PC-9 (cell line): Measurements from ENCODE around the gene SLC6A8.
"Not testable (repeated sequence)": the region's sequence is repeated elsewhere in the genome, so short reads cannot be mapped to it uniquely, and the experiment has no call there.

Source experiments
- EZH2 ChIP-seq: fragments of 200-600 bp; sonication (generic); IDR thresholded peaks from 2 replicates; pipeline ENCODE4 v1.8.0; 2017; ENCODE audit warnings: antibody characterized with exemption, low read depth
- TF ChIP-seq, protein P1 (sequence below): fragments of 200-600 bp; sonication (generic); conservative IDR thresholded peaks from 2 replicates; pipeline ENCODE4 v1.6.1; 2017; ENCODE audit warnings: mixed run types, antibody characterized with exemption, mild to moderate bottlenecking, moderate library complexity

- TF ChIP-seq, protein P1, sequence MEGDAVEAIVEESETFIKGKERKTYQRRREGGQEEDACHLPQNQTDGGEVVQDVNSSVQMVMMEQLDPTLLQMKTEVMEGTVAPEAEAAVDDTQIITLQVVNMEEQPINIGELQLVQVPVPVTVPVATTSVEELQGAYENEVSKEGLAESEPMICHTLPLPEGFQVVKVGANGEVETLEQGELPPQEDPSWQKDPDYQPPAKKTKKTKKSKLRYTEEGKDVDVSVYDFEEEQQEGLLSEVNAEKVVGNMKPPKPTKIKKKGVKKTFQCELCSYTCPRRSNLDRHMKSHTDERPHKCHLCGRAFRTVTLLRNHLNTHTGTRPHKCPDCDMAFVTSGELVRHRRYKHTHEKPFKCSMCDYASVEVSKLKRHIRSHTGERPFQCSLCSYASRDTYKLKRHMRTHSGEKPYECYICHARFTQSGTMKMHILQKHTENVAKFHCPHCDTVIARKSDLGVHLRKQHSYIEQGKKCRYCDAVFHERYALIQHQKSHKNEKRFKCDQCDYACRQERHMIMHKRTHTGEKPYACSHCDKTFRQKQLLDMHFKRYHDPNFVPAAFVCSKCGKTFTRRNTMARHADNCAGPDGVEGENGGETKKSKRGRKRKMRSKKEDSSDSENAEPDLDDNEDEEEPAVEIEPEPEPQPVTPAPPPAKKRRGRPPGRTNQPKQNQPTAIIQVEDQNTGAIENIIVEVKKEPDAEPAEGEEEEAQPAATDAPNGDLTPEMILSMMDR: not testable (repeated sequence)
- TF ChIP-seq EZH2: not testable (repeated sequence)
These were observed 11.6 kb downstream of the SLC6A8 start for GRCh38 chrX:153699210-153699783.
